T follicular helper cell (primary cell): Measurements from ENCODE around the gene GNAL.
"Not testable (repeated sequence)": the region's sequence is repeated elsewhere in the genome, so short reads cannot be mapped to it uniquely, and the experiment has no call there.

Experiments
- DNase-seq: peaks from one replicate; pipeline ENCODE4 v3.0.0-alpha.2; 2020; ENCODE audit warnings: low read depth

Gene GNAL

GRCh38 chr18:11906926-11907874 lies 218.1 kb downstream of the GNAL start:
- no peak for DNase-seq

DNA sequence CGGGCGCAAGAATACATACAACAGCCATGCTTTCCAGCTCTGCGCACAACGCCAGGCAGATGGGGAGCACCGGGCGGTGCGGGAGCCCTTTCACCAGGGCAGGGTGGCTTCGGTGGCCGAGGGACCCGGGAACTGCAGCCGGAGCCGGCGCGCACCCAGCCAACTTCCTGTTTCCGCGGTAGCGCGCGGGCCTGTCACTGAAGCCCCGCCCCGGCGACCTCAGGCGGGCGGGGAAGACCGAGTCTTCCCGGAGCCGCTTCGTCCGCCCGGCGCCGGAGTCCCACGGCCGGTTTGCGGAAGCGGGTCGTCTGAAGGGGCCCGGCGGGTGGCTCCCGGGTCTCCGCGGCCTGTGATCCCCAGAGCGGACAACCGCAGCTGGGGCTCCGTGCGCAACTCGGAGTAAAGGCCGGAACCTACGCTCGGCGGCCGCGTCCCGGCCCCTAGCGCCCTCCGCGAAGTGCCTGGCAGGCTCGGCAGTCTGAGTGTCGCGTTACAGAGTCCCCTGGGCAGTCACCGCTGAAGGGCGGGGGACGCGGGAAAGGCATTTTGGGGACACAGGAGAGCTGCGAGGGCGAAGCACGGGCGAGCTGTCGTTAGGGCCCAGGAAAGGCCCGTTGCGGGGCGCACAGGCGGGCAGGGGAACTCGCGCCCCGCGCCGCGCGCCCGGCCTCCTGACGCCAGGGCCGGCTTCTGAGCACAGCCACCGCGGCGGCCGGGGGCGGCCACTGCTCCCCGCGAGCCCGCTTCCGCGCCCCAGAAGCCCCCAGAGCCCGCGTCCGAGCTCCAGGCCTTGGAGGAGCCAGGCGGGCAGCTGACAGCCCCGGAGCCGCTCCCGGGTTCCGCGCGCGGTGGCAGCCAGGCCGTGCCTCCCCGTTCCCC lies 219.4 kb downstream of the GNAL start, which contains the start of gene MPPE1:
Gene MPPE1, minus strand, starts transcription at position 136 of the 879 bp plus-strand sequence. CDS start 11,053 bp downstream, outside the sequence.
- DNase-seq, result peak; percentile 76

- no peak for DNase-seq
Measured at GRCh38 chr18:11909061-11909455, 220.0 kb downstream of the GNAL start.

DNA sequence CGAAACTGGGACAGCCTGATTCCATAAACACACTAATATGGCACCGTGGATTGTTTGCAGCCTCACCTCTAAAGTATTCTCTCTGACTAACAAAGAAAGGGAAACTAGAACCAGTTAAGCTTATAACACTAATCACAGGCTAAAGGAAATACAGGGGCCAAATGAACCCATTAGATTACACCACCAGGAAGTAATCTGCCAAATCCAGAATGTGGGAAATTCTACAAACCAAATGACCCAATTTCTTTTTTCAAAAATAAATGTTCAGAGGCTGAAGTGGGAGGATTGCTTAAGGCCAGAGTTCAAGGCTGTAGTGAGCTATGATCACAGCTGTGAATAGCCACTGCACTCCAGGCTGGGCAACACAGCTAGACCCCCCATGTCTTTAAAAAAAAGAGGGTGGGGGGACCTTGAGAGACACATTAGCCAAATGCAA lies 220.5 kb downstream of the GNAL start:
- DNase-seq, result no peak

- not testable (repeated sequence) for DNase-seq
Measured at GRCh38 chr18:11916880-11917279, 227.8 kb downstream of the GNAL start.

GRCh38 chr18:11919522-11919921 lies 230.5 kb downstream of the GNAL start:
- not testable (repeated sequence) for DNase-seq

DNA sequence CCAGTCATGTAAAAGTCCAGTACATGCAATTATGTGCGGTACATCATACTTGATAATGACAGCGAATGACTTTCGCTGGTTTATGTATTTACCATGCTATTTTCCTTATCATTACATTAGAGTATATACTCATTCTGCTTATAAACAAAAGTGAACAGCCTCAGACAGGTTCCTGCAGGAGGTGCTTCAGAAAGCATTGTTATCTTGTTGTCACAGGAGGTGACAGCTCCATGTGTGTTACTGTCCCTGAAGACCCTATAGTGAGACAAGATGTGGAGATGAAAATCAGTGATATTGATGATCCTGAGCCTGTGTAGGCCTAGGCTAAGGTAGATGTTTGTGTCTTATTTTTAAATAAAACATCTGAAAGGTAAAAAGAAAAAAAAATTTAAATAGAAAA lies 234.4 kb downstream of the GNAL start:
- no peak for DNase-seq

- no peak for DNase-seq
Measured at GRCh38 chr18:11925800-11926481, 236.9 kb downstream of the GNAL start.

- DNase-seq, result no peak
Measured at GRCh38 chr18:11927497-11927896, 238.4 kb downstream of the GNAL start.

GRCh38 chr18:11932393-11932792 lies 243.3 kb downstream of the GNAL start:
- no peak for DNase-seq
